GM20431 (cell line): ENCODE measurements around the gene CISH.

Experiments
- in situ Hi-C: fragments of 300-500 bp; cut with MseI, MboI; formaldehyde crosslinking; loops from one replicate; pipeline ENCODE4 v1.15.0; 2020; ENCODE audit warnings: low sequenced_read_pairs; ENCODE audit not compliant: unreplicated experiment

CISH gene

GRCh38 chr3:50602595-50603191, 8.9 kb downstream of the CISH start:
- in situ Hi-C loops = no loop called here

- in situ Hi-C loops = no loop called here
Observed at GRCh38 chr3:50600841-50601591, 10.6 kb downstream of the CISH start.

- in situ Hi-C loops = no loop called here
Observed at GRCh38 chr3:50600141-50600753, 11.3 kb downstream of the CISH start.

- in situ Hi-C loops = no loop called here
Observed at GRCh38 chr3:50599716-50600118, 11.9 kb downstream of the CISH start.

GRCh38 chr3:50599115-50599715, 12.4 kb downstream of the CISH start:
- in situ Hi-C loops = no loop called here

- in situ Hi-C loops = no loop called here
Observed at GRCh38 chr3:50594253-50594785, 17.3 kb downstream of the CISH start.

- in situ Hi-C loops = no loop called here
Observed at GRCh38 chr3:50592568-50592967, 19.0 kb downstream of the CISH start.

- in situ Hi-C loops = no loop called here
Observed at GRCh38 chr3:50591196-50591741, 20.3 kb downstream of the CISH start.

GRCh38 chr3:50588759-50589433, 22.7 kb downstream of the CISH start:
- in situ Hi-C loops = no loop called here

GRCh38 chr3:50587806-50588758, 23.5 kb downstream of the CISH start:
- in situ Hi-C loops = no loop called here

GRCh38 chr3:50587373-50587772, 24.2 kb downstream of the CISH start:
- in situ Hi-C loops = no loop called here

GRCh38 chr3:50586763-50587070, 24.9 kb downstream of the CISH start:
- in situ Hi-C loops = no loop called here

- in situ Hi-C loops = no loop called here
Observed at GRCh38 chr3:50585919-50586762, 25.4 kb downstream of the CISH start.

GRCh38 chr3:50584391-50584790, 27.2 kb downstream of the CISH start:
- in situ Hi-C loops = no loop called here

- in situ Hi-C loops = no loop called here
Observed at GRCh38 chr3:50583897-50584296, 27.7 kb downstream of the CISH start.

- in situ Hi-C loops = no loop called here
Observed at GRCh38 chr3:50582083-50582482, 29.5 kb downstream of the CISH start.

- in situ Hi-C loops = no loop called here
Observed at GRCh38 chr3:50581459-50581842, 30.1 kb downstream of the CISH start.
